Activated CD4-positive, alpha-beta T cell treated with anti-CD3 and anti-CD28 coated beads, Interleukin-10, Interleukin-2, amounts not matched to agents 100 ng/mL and 50 ng/mL, durations not matched to agents 16 hours and 8 hours (primary cell): ENCODE measurements around the gene TENM4.

Experiments
- DNase-seq: peaks from one replicate; pipeline ENCODE4 v3.0.0-alpha.2; 2020

Gene TENM4

DNA sequence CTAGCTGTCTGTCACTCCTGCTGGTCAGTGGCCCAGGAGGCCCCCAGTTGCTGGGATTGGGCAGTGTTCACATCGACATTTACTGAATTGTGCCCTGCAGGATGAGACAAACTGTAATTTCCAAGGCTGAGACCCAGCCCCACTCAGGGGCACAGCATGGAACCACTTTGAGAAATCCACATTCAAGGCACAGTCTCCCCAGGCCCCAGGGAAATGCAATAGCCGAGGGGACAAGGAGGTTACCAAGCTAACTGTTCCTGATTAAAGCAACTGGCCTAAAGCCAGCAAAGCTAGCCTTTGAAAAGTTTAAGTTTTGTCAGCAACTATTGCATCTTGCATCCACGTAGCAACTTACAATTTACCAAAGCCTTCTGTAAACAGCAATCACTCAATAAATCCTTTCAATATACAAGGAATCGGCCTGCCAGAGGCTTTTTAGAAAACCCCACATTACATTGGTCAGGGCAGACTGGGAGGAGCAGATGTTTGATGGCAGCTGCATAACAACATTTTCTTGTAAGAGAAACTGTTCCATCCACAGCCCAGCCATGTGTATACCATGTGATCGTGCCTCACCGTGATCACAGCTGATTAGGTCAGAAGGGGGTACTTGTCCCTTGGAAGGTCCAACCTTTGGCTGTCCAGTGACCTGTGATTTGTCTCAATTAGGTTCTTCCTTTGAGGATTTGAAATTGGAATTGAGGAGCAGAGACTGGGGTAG lies 103.9 kb downstream of the TENM4 start:
- no peak for DNase-seq

DNA sequence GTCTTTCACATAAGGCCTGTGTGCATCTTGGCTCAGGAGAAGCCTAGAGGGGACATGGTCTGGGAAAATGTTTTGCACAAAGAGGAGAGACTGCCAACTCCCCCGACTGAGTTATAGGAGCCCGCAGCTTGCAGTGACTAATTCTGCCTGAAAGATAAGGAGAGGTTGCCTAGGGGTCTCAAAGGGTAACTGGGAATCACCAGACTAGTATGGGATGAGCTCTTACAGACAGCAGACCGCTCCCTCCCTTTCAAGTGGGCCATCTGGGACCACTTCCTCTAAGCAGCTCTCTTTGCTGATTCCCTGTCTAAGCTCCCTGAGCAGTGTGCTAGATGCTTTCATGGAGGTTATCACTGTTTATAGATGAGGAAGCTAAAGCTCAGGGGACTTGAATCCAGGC lies 105.1 kb downstream of the TENM4 start:
- no peak for DNase-seq

- no peak for DNase-seq
These were observed 107.5 kb downstream of the TENM4 start for GRCh38 chr11:79333355-79333754.

DNA sequence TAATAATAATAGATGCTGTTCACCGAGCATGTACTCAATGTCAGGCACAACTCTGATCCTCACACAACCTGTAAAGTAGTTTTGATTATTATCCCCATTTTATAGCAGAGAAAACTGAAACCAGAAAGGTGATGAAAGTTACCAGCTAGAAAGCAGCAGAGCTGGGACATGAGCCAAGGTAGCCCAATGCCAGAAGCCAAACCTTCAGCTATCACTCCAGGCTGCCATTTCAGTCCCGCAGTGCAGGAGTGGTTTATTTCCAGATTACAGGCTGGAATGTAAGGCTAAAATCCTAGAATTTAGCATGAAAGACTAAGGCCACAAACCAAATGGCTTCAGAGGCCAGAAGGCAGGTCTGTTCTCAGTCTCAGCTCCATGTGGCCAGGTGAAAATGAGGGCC lies 108.8 kb downstream of the TENM4 start:
- DNase-seq = no peak

DNA sequence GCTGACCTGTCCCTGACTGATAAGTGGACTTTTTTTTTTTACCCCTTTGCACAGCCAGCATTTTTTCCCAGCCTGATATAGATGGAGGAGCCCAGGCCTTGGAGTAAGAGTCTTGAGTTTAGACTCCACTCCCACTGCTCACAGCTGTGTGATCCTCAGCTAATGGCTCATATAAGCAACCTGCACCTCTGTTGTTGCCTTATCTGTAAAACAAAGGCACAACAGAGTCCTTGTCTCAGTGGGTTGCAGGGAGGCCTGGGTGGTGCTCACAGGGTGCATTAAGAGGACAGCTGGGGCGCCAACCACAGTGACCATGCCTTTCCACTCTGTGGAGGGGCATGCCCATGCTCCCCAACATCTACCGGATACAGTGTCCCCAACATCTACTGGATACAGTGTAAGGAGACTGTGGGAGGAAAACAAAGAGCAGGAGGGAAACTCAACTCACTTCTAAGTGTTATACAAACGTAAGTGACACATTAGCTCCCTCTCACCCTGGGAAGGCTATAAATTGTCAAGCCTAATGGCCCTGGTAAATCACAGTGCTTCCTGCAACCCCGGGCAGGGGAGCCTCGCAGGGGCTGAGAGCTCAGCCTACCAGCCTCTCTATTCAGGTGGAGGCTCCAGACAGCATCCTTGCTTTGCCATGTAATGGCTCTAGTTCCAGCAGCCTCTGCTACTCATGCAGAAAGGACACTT lies 109.5 kb downstream of the TENM4 start:
- DNase-seq = no peak

DNA sequence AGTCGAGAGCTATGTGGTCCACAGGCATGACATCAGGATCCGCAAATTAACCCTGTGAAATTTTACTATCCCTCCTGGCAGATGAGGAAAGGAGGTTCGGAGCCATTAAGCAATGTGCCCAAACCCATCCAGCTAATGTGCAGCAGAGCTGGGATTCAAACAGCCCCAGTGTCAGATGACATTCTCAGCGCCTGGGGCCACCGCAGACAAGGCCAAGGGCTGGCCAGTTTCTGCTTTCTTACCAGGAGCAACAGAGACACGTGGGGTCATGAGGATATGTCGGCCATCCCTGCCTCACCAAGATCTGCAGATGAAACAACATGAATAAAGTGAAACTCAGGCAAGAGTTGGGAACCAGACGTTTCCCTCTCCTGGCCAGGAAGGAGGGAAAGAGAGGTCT lies 110.2 kb downstream of the TENM4 start:
- no peak for DNase-seq

- no peak for DNase-seq
These were observed 111.3 kb downstream of the TENM4 start for GRCh38 chr11:79329561-79329960.

GRCh38 chr11:79328402-79328801 lies 112.4 kb downstream of the TENM4 start:
- DNase-seq = no peak

DNA sequence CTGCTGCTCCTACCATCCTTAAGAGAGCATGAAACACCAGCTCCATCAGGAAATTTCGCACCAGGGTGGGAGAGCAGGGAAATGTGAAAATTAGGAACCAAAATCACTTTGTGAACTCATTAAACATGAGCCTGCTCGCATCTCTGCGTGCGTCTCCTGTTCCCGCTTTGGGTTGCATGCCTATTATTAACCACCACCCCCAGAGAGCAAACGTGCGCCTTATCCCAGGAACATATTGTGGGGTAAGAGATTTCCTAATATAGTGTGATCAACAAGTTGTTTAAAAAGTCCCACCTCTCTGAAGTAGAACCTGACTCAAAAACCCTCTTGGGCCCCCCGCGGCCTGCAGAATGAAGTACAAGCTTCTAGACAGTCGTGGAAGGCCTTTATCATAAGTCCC lies 115.0 kb downstream of the TENM4 start:
- DNase-seq = no peak

DNA sequence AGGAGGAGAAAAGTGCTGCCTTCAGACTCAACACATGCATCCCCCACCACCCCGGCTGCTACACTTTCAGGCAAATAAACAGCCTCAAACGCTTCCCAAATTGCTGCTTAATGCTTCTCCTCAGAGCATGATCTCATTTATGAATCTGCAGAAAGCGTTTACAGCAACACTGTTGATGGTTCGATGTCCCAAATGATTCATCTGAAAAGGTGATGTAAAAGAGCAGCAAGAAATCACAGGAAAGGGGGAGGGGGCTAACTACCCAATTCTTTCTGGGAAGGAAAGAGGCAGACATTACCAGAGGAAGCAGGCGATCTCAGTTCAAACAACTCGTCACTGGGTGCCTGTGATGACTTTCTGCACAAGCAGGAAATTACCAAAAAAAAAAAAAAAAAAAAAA lies 119.6 kb downstream of the TENM4 start:
- DNase-seq = no peak

- DNase-seq = no peak
These were observed 125.7 kb downstream of the TENM4 start for GRCh38 chr11:79314906-79315689.

DNA sequence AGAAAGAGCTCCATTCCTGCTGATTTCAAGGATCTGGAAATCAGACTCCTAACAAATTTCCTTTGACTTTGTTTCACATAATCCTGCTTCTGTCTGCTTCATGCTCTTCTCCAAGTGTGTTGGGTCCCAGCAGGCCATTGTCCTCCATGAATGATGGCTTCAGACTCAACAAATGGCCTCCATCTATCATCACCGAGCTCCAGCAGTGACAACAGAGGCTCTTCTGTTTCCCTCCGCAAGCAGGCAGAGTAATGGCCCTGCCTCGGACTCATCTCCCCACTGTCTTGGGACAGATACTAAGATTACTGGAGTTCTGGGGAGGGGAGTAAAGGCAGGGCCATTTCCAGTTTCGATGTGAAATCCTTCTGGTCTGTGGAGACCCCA lies 127.3 kb downstream of the TENM4 start:
- no peak for DNase-seq

- no peak for DNase-seq
These were observed 128.0 kb downstream of the TENM4 start for GRCh38 chr11:79312617-79313529.

GRCh38 chr11:79311461-79311860 lies 129.4 kb downstream of the TENM4 start:
- no peak for DNase-seq

DNA sequence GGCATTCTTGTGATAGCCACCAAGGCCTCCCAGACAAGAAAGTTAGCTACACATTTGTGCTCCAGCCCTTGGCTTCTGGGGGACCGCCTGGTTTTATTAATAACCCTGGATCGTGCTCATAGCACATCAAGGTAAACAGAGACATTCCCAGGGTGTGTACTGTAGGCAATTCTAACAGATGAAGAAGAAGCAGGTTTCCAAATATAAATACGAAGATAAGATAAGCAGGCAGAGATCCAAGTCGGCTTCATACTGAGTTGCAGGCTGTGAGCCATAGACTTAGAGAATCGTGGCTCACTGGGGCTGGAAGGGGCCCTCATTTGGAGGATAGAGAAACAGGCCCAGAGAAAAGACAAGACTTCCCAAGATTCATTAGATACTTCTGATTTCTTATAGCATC lies 131.4 kb downstream of the TENM4 start:
- no peak for DNase-seq

DNA sequence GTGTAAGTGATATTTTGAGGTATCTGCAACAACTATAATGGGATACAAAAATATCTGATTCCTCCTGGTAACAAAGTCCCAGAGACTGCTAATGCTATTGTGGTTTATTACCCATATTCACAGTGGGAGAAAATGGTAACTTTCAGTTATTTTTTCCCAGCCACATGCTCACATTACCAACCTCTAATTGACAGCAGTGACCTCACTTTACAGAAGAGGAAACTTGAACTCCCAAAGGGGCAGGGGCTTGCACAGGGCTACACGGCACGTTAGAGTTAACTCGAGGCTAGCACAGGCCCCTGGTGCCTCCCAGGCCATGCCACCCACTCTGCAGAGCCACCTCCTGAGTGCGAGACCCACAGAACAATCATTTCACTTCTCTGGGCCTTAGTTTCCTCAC lies 132.4 kb downstream of the TENM4 start:
- no peak for DNase-seq

DNA sequence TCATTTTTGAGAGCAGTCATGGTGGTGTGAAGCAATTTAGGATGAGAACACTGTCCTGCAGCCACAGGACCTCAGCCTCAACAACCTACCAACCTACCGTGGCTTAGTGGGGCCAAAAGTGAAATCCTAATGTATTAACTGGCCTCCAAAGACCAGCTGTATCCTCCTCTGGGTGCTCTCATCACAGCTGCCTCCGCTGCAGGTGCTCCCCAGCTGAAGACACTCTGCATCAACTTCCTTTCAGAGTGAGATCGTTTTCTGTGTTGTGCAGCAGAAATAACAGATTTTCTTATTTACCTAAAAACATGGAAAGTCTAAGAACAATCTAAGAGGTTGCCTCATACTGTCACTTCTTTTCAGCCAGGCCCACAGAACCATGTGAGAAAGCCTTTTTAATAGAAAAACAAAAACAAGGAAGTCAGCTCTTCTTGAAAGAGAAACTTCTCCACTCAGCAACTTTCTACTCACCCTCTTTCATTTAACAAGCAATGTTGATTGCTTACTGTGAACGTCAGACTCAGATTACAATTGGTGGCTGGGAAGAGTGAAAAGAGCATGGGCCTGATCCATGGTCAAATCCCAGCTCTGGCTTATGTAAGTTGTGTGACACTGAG lies 136.1 kb downstream of the TENM4 start:
- DNase-seq = no peak

GRCh38 chr11:79296141-79296540 lies 144.7 kb downstream of the TENM4 start:
- DNase-seq = no peak

GRCh38 chr11:79294845-79295731 lies 145.7 kb downstream of the TENM4 start:
- DNase-seq = no peak

- DNase-seq = no peak
These were observed 148.9 kb downstream of the TENM4 start for GRCh38 chr11:79291948-79292347.

- DNase-seq = no peak
These were observed 150.1 kb downstream of the TENM4 start for GRCh38 chr11:79290761-79291160.
